ENCODE results near the gene KIF21B.

Gene KIF21B

GRCh38 chr1:200958597-200958996 is 64.9 kb downstream of the KIF21B start:
- TF ChIP-seq RAD21 (IDR thresholded peaks at IDR 0.05; ENCODE audit: low read depth) (no peak), FOXM1 (IDR thresholded peaks at IDR 0.05; ENCODE audit: borderline replicate concordance, low read depth) (no peak), EP300 (IDR thresholded peaks at IDR 0.05; ENCODE audit: borderline replicate concordance) (no peak), REST (IDR thresholded peaks at IDR 0.05; ENCODE audit: low read depth) (no peak), TCF12 (IDR thresholded peaks at IDR 0.05; ENCODE audit: low read depth) (no peak), TEAD4 (IDR thresholded peaks at IDR 0.05) (no peak), CEBPB (IDR thresholded peaks at IDR 0.05) (no peak), NFIC (IDR thresholded peaks at IDR 0.05) (no peak), EGR1 (IDR thresholded peaks at IDR 0.05) (no peak), CREB1 (IDR thresholded peaks at IDR 0.05; ENCODE audit: low read depth) (no peak), TAF1 (IDR thresholded peaks at IDR 0.05; ENCODE audit: low read depth) (no peak), ZBTB7A (IDR thresholded peaks at IDR 0.05; ENCODE audit: low read depth) (no peak), YY1 (IDR thresholded peaks at IDR 0.05; ENCODE audit: low read depth) (no peak)
- TF ChIP-seq, protein P1, sequence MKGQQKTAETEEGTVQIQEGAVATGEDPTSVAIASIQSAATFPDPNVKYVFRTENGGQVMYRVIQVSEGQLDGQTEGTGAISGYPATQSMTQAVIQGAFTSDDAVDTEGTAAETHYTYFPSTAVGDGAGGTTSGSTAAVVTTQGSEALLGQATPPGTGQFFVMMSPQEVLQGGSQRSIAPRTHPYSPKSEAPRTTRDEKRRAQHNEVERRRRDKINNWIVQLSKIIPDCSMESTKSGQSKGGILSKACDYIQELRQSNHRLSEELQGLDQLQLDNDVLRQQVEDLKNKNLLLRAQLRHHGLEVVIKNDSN (IDR thresholded peaks at IDR 0.05), result no peak
- TF ChIP-seq, protein P2, sequence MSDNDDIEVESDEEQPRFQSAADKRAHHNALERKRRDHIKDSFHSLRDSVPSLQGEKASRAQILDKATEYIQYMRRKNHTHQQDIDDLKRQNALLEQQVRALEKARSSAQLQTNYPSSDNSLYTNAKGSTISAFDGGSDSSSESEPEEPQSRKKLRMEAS (IDR thresholded peaks at IDR 0.05), result no peak

GRCh38 chr1:200954434-200954833 is 69.1 kb downstream of the KIF21B start:
- TF ChIP-seq, protein P1 (IDR thresholded peaks at IDR 0.05), result no peak
- TF ChIP-seq YY1 (IDR thresholded peaks at IDR 0.05; ENCODE audit: low read depth), result no peak
- TF ChIP-seq EGR1 (IDR thresholded peaks at IDR 0.05), result no peak
- no peak for TF ChIP-seq ZBTB7A (IDR thresholded peaks at IDR 0.05; ENCODE audit: low read depth)
- TF ChIP-seq TEAD4 (IDR thresholded peaks at IDR 0.05), result no peak

- TF ChIP-seq, protein P2 (IDR thresholded peaks at IDR 0.05), result no peak
- TF ChIP-seq TAF1 (IDR thresholded peaks at IDR 0.05; ENCODE audit: low read depth) (no peak), CEBPB (IDR thresholded peaks at IDR 0.05) (no peak), TEAD4 (IDR thresholded peaks at IDR 0.05) (no peak), ZBTB7A (IDR thresholded peaks at IDR 0.05; ENCODE audit: low read depth) (no peak), TCF12 (IDR thresholded peaks at IDR 0.05; ENCODE audit: low read depth) (no peak), REST (IDR thresholded peaks at IDR 0.05; ENCODE audit: low read depth) (no peak), EP300 (IDR thresholded peaks at IDR 0.05; ENCODE audit: borderline replicate concordance) (no peak), YY1 (IDR thresholded peaks at IDR 0.05; ENCODE audit: low read depth) (no peak), CREB1 (IDR thresholded peaks at IDR 0.05; ENCODE audit: low read depth) (no peak), NFIC (IDR thresholded peaks at IDR 0.05) (no peak), FOXM1 (IDR thresholded peaks at IDR 0.05; ENCODE audit: borderline replicate concordance, low read depth) (no peak), RAD21 (IDR thresholded peaks at IDR 0.05; ENCODE audit: low read depth) (no peak), EGR1 (IDR thresholded peaks at IDR 0.05) (no peak)
- TF ChIP-seq, protein P1 (IDR thresholded peaks at IDR 0.05), result no peak
Measured at GRCh38 chr1:200951016-200951415, 72.5 kb downstream of the KIF21B start.

- no peak for TF ChIP-seq RAD21 (IDR thresholded peaks at IDR 0.05; ENCODE audit: low read depth)
Measured at GRCh38 chr1:200949626-200950025, 73.9 kb downstream of the KIF21B start.

DNA sequence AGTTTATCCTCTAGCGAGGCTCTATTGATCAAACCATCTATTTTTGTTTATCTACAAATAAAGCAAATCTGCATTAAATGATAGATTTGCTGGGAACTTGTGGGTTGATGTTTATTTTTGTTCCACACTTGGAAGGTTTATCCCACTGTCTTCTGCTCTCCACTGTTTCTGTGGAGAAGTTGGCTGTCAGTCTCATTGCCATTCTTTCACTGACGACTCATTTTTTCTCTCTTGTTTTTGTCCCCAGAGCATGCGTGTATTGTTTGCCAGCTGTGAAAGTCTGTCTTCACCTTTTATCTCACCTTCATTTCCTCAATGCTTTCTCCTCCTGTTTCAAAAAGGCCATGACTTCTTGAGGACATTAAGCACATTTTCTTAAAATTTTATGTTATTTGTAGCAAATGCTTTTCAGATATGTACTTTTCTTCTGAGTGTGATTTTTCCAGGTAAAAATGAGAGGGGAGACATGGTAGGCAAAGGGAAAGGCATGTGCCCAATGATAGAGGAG is 76.4 kb downstream of the KIF21B start:
- TF ChIP-seq REST (IDR thresholded peaks at IDR 0.05; ENCODE audit: low read depth) (no peak), TEAD4 (IDR thresholded peaks at IDR 0.05) (no peak), EP300 (IDR thresholded peaks at IDR 0.05; ENCODE audit: borderline replicate concordance) (no peak), ZBTB7A (IDR thresholded peaks at IDR 0.05; ENCODE audit: low read depth) (no peak), RAD21 (IDR thresholded peaks at IDR 0.05; ENCODE audit: low read depth) (no peak), YY1 (IDR thresholded peaks at IDR 0.05; ENCODE audit: low read depth) (no peak), FOXM1 (IDR thresholded peaks at IDR 0.05; ENCODE audit: borderline replicate concordance, low read depth) (no peak), CREB1 (IDR thresholded peaks at IDR 0.05; ENCODE audit: low read depth) (no peak), EGR1 (IDR thresholded peaks at IDR 0.05) (no peak), TCF12 (IDR thresholded peaks at IDR 0.05; ENCODE audit: low read depth) (no peak), NFIC (IDR thresholded peaks at IDR 0.05) (no peak), TAF1 (IDR thresholded peaks at IDR 0.05; ENCODE audit: low read depth) (no peak), CEBPB (IDR thresholded peaks at IDR 0.05) (no peak)
- TF ChIP-seq, protein P2 (IDR thresholded peaks at IDR 0.05), result no peak
- TF ChIP-seq, protein P1 (IDR thresholded peaks at IDR 0.05), result no peak
